ENCODE results near the gene ZNF366.

Gene ZNF366

GRCh38 chr5:72441862-72442540 is 65.2 kb downstream of the ZNF366 start:
- DNase-seq (ENCODE audit: extremely low read depth in 1 of 2, low read depth in 1 of 2), result no peak

GRCh38 chr5:72441094-72441723 is 66.0 kb downstream of the ZNF366 start:
- DNase-seq (ENCODE audit: extremely low read depth in 1 of 2, low read depth in 1 of 2), result no peak

- DNase-seq (ENCODE audit: extremely low read depth in 1 of 2, low read depth in 1 of 2), result no peak
Observed at GRCh38 chr5:72440207-72440638, 67.0 kb downstream of the ZNF366 start.

- no peak for DNase-seq (ENCODE audit: extremely low read depth in 1 of 2, low read depth in 1 of 2)
Observed at GRCh38 chr5:72439192-72439591, 68.0 kb downstream of the ZNF366 start.

- DNase-seq (ENCODE audit: extremely low read depth in 1 of 2, low read depth in 1 of 2), result no peak
Observed at GRCh38 chr5:72438141-72438540, 69.1 kb downstream of the ZNF366 start.

- no peak for DNase-seq (ENCODE audit: extremely low read depth in 1 of 2, low read depth in 1 of 2)
Observed at GRCh38 chr5:72436796-72437471, 70.3 kb downstream of the ZNF366 start.

GRCh38 chr5:72434781-72435437 is 72.3 kb downstream of the ZNF366 start:
- DNase-seq (ENCODE audit: extremely low read depth in 1 of 2, low read depth in 1 of 2), result no peak

- DNase-seq (ENCODE audit: extremely low read depth in 1 of 2, low read depth in 1 of 2), result no peak
Observed at GRCh38 chr5:72434056-72434780, 73.0 kb downstream of the ZNF366 start.

- no peak for DNase-seq (ENCODE audit: extremely low read depth in 1 of 2, low read depth in 1 of 2)
Observed at GRCh38 chr5:72433522-72433921, 73.7 kb downstream of the ZNF366 start.

- no peak for DNase-seq (ENCODE audit: extremely low read depth in 1 of 2, low read depth in 1 of 2)
Observed at GRCh38 chr5:72428669-72429068, 78.5 kb downstream of the ZNF366 start.

- DNase-seq (ENCODE audit: extremely low read depth in 1 of 2, low read depth in 1 of 2), result no peak
Observed at GRCh38 chr5:72427488-72428437, 79.4 kb downstream of the ZNF366 start.

GRCh38 chr5:72427016-72427415 is 80.2 kb downstream of the ZNF366 start:
- no peak for DNase-seq (ENCODE audit: extremely low read depth in 1 of 2, low read depth in 1 of 2)

GRCh38 chr5:72426019-72426418 is 81.2 kb downstream of the ZNF366 start:
- DNase-seq (ENCODE audit: extremely low read depth in 1 of 2, low read depth in 1 of 2), result no peak

GRCh38 chr5:72418271-72418670 is 88.9 kb downstream of the ZNF366 start:
- no peak for DNase-seq (ENCODE audit: extremely low read depth in 1 of 2, low read depth in 1 of 2)

- DNase-seq (ENCODE audit: extremely low read depth in 1 of 2, low read depth in 1 of 2), result no peak
Observed at GRCh38 chr5:72417333-72418062, 89.7 kb downstream of the ZNF366 start.

- DNase-seq (ENCODE audit: extremely low read depth in 1 of 2, low read depth in 1 of 2), result no peak
Observed at GRCh38 chr5:72415616-72416325, 91.4 kb downstream of the ZNF366 start.

- no peak for DNase-seq (ENCODE audit: extremely low read depth in 1 of 2, low read depth in 1 of 2)
Observed at GRCh38 chr5:72412283-72413055, 94.7 kb downstream of the ZNF366 start.
